GM18526 (cell line): ENCODE data around the gene ATOH1.

Experiments
- POLR2A ChIP-seq: IDR thresholded peaks from 3 replicates; pipeline ENCODE4 v1.6.1; 2011; ENCODE audit not compliant: insufficient read length; ENCODE audit errors: extremely low read depth

Gene ATOH1

GRCh38 chr4:93870876-93871458, 42.4 kb downstream of the ATOH1 start:
- no peak for TF ChIP-seq POLR2A

GRCh38 chr4:93876754-93877153, 48.2 kb downstream of the ATOH1 start:
- no peak for TF ChIP-seq POLR2A

GRCh38 chr4:93878566-93878965, 50.0 kb downstream of the ATOH1 start:
- no peak for TF ChIP-seq POLR2A

- no peak for TF ChIP-seq POLR2A
Observed at GRCh38 chr4:93879919-93880318, 51.4 kb downstream of the ATOH1 start.
